H1 (cell line): ENCODE data around the gene HIGD2A. TPM values are rescaled to one million over a fixed set of nuclear protein-coding genes. Genes with fewer than 3 reads are reported as not detected.

Experiments used
- CTCF ChIA-PET: fragments of 300-600 bp; sonication (Branson Sonifier 250); formaldehyde crosslinking; loops from one replicate; lab custom pipeline; 2021; ENCODE audit not compliant: partially characterized antibody; lab: Charles Lee
- POLR2A ChIA-PET: fragments of 300-600 bp; sonication (Branson Sonifier 250); formaldehyde crosslinking; loops from one replicate; lab custom pipeline; 2021; ENCODE audit warnings: inconsistent platforms; ENCODE audit not compliant: partially characterized antibody; lab: Charles Lee
- DNase-seq, 2 experiments: peaks; one replicate each; pipeline versions ENCODE4 v3.0.0 to v3.0.0-alpha.2; 2010 to 2022; ENCODE audit warnings: low spot score in 2 of 2, low read depth in 1 of 2, mixed read lengths in 1 of 2
- FAIRE-seq: peaks from 2 replicates; lab custom pipeline; 2011; peaks lifted over from hg19 to GRCh38; lab: Jason Lieb, UNC
- H2AFZ ChIP-seq: 2 replicates; pipeline ENCODE4 v1.8.1; 2012; ENCODE audit warnings: low read length, inconsistent platforms
- H2AK5ac ChIP-seq: 2 replicates; pipeline ENCODE4 v1.6.1; 2013; ENCODE audit warnings: low read depth, low read length
- H2BK120ac ChIP-seq: replicated peaks from 2 replicates; pipeline ENCODE3; 2013; ENCODE audit warnings: low read depth, low read length, inconsistent platforms
- H2BK12ac ChIP-seq: 2 replicates; pipeline ENCODE4 v1.6.1; 2013; ENCODE audit warnings: low read depth, low read length
- H2BK15ac ChIP-seq: 2 replicates; pipeline ENCODE4 v1.6.1; 2013; ENCODE audit warnings: low read length
- H2BK20ac ChIP-seq: 2 replicates; pipeline ENCODE4 v1.6.1; 2013; ENCODE audit warnings: low read length
- H2BK5ac ChIP-seq: 2 replicates; pipeline ENCODE4 v1.6.1; 2013; ENCODE audit warnings: low read depth, low read length
- H3K14ac ChIP-seq: 2 replicates; pipeline ENCODE4 v1.6.1; 2013; ENCODE audit warnings: inconsistent platforms; ENCODE audit not compliant: insufficient read length
- H3K18ac ChIP-seq: 2 replicates; pipeline ENCODE4 v1.6.1; 2013; ENCODE audit warnings: low read length; ENCODE audit errors: extremely low read depth
- H3K23ac ChIP-seq: 2 replicates; pipeline ENCODE4 v1.6.1; 2013; ENCODE audit warnings: inconsistent platforms; ENCODE audit not compliant: insufficient read length
- H3K23me2 ChIP-seq: 2 replicates; pipeline ENCODE4 v1.6.1; 2013; ENCODE audit warnings: low read depth, low read length
- H3K27ac ChIP-seq: 2 replicates; pipeline ENCODE4 v1.6.1; 2011; ENCODE audit warnings: low read depth, low read length, inconsistent platforms
- H3K27me3 ChIP-seq, 4 experiments: replicated peaks in 1 of 4; 1 replicate in 1 of 4; 2 replicates in 3 of 4; pipeline versions ENCODE4 v1.6.1 to v1.8.1; 2011 to 2013; ENCODE audit warnings: low read length in 3 of 4, mild to moderate bottlenecking in 3 of 4, inconsistent platforms in 2 of 4, mixed read lengths in 2 of 4, moderate library complexity in 1 of 4; ENCODE audit not compliant: control insufficient read depth in 3 of 4, insufficient read depth in 3 of 4; ENCODE audit errors: extremely low read depth in 1 of 4
- H3K36me3 ChIP-seq, 4 experiments: 2 replicates each; pipeline versions ENCODE4 v1.6.1 to v1.8.1; 2011 to 2013; ENCODE audit warnings: mild to moderate bottlenecking in 4 of 4, low read length in 3 of 4, moderate library complexity in 2 of 4, control low read depth in 1 of 4, inconsistent platforms in 1 of 4; ENCODE audit not compliant: insufficient read depth in 4 of 4, control insufficient read depth in 2 of 4
- H3K4ac ChIP-seq: replicated peaks from 2 replicates; pipeline ENCODE3; 2013; ENCODE audit warnings: low read length, low read depth, mixed read lengths, inconsistent platforms; ENCODE audit not compliant: insufficient read length
- H3K4me1 ChIP-seq, 4 experiments: replicated peaks in 1 of 4; 1 replicate in 1 of 4; 2 replicates in 3 of 4; pipeline versions ENCODE4 v1.6.1 to v1.8.1; 2011 to 2013; ENCODE audit warnings: low read length in 3 of 4, inconsistent platforms in 2 of 4, mixed read lengths in 1 of 4; ENCODE audit not compliant: insufficient read depth in 4 of 4, control insufficient read depth in 3 of 4
- H3K4me2 ChIP-seq, 2 experiments: 2 replicates each; pipeline versions ENCODE4 v1.6.1 to v1.8.1; 2011 to 2013; ENCODE audit warnings: low read depth in 2 of 2, low read length in 2 of 2, control low read depth in 1 of 2, inconsistent platforms in 1 of 2, mild to moderate bottlenecking in 1 of 2; ENCODE audit not compliant: insufficient read depth in 1 of 2
- H3K4me3 ChIP-seq, 4 experiments: fragments of 200-600, 300-600 bp in 1 of 4; sonication (generic), shearing (Covaris generic), sonication (Bioruptor Twin) in 1 of 4; 2 replicates each; pipeline versions ENCODE4 v1.5.1 to v1.8.1; 2011 to 2016; ENCODE audit warnings: low read length in 4 of 4, low read depth in 3 of 4, control low read depth in 2 of 4, inconsistent platforms in 2 of 4, mild to moderate bottlenecking in 2 of 4, mixed read lengths in 1 of 4, moderate library complexity in 1 of 4; ENCODE audit not compliant: insufficient read depth in 2 of 4; ENCODE audit errors: extremely low read depth in 1 of 4
- H3K56ac ChIP-seq: replicated peaks from 2 replicates; pipeline ENCODE3; 2013; ENCODE audit warnings: low read depth, mild to moderate bottlenecking, mixed read lengths, low read length, inconsistent platforms; ENCODE audit not compliant: insufficient read length
- H3K79me1 ChIP-seq: 2 replicates; pipeline ENCODE4 v1.6.1; 2013; ENCODE audit warnings: low read depth, low read length, control low read depth
- H3K79me2 ChIP-seq, 2 experiments: 2 replicates each; pipeline versions ENCODE4 v1.6.1 to v1.8.1; 2012 to 2013; ENCODE audit warnings: low read length in 2 of 2, mild to moderate bottlenecking in 2 of 2, inconsistent platforms in 1 of 2; ENCODE audit not compliant: insufficient read depth in 2 of 2, control insufficient read depth in 1 of 2
- H3K9ac ChIP-seq, 4 experiments: replicated peaks in 1 of 4; 1 replicate in 1 of 4; 2 replicates in 3 of 4; pipeline versions ENCODE4 v1.6.1 to v1.8.1; 2011 to 2013; ENCODE audit warnings: low read depth in 3 of 4, low read length in 3 of 4, control low read depth in 2 of 4, mild to moderate bottlenecking in 2 of 4, moderate library complexity in 2 of 4, inconsistent platforms in 1 of 4; ENCODE audit errors: extremely low read depth in 1 of 4
- H3K9me3 ChIP-seq, 2 experiments: 2 replicates each; pipeline versions ENCODE4 v1.6.1 to v1.8.1; 2012 to 2013; ENCODE audit warnings: mild to moderate bottlenecking in 2 of 2, moderate library complexity in 2 of 2, control low read depth in 1 of 2, inconsistent platforms in 1 of 2, low read depth in 1 of 2, low read length in 1 of 2, mixed read lengths in 1 of 2; ENCODE audit not compliant: insufficient read depth in 2 of 2
- H4K20me1 ChIP-seq, 2 experiments: replicated peaks in 1 of 2; 2 replicates each; pipeline versions ENCODE3 to v1.8.1; 2011 to 2013; ENCODE audit warnings: inconsistent platforms in 2 of 2, low read length in 2 of 2, mild to moderate bottlenecking in 1 of 2; ENCODE audit not compliant: insufficient read depth in 2 of 2, control insufficient read depth in 1 of 2
- H4K5ac ChIP-seq: 2 replicates; pipeline ENCODE4 v1.6.1; 2013; ENCODE audit warnings: low read length, low read depth, mixed read lengths, inconsistent platforms; ENCODE audit not compliant: insufficient read length
- H4K8ac ChIP-seq: 2 replicates; pipeline ENCODE4 v1.8.0; 2013; ENCODE audit warnings: mild to moderate bottlenecking, moderate library complexity, low read length, inconsistent platforms; ENCODE audit not compliant: insufficient read depth; ENCODE audit errors: extremely low read depth
- H4K91ac ChIP-seq: replicated peaks from 2 replicates; pipeline ENCODE3; 2013; ENCODE audit warnings: low read length, mixed read lengths, inconsistent platforms; ENCODE audit not compliant: insufficient read length
- BCL11A ChIP-seq, 2 experiments: IDR thresholded peaks; one replicate each; pipeline ENCODE4 v1.6.1; 2011; ENCODE audit warnings: low read depth in 2 of 2, low read length in 2 of 2, mild to moderate bottlenecking in 2 of 2
- CBX5 ChIP-seq: fragments of 300-800, 300-1000 bp; sonication (generic); IDR thresholded peaks from 2 replicates; pipeline ENCODE4 v1.7.1; 2016; ENCODE audit warnings: antibody characterized with exemption, low read length, low read depth
- CBX8 ChIP-seq: fragments of 300-800, 300-1000 bp; sonication (generic); IDR thresholded peaks from 2 replicates; pipeline ENCODE4 v1.7.1; 2016; ENCODE audit warnings: low read depth, low read length, borderline replicate concordance
- GABPA ChIP-seq: IDR thresholded peaks from 2 replicates; pipeline ENCODE4 v1.6.1; 2011; ENCODE audit warnings: mild to moderate bottlenecking, low read length, moderate library complexity, borderline replicate concordance; ENCODE audit not compliant: insufficient read depth
- GTF2F1 ChIP-seq: IDR thresholded peaks from 2 replicates; pipeline ENCODE4 v1.6.1; 2012; ENCODE audit warnings: low read depth, low read length, improper control_type of control experiment, borderline replicate concordance
- PHF8 ChIP-seq: fragments of 200-600 bp; sonication (generic); conservative IDR thresholded peaks from 2 replicates; pipeline ENCODE4 v1.7.1; 2012; ENCODE audit warnings: low read depth, mild to moderate bottlenecking, inconsistent platforms, low read length, moderate library complexity
- RFX5 ChIP-seq: IDR thresholded peaks from 2 replicates; pipeline ENCODE4 v1.6.1; 2011; ENCODE audit warnings: low read depth, low read length, improper control_type of control experiment, borderline replicate concordance
- SP1 ChIP-seq: IDR thresholded peaks from 2 replicates; pipeline ENCODE4 v1.6.1; 2011; ENCODE audit warnings: low read depth, low read length
- SP4 ChIP-seq: IDR thresholded peaks from 2 replicates; pipeline ENCODE4 v1.6.1; 2012; ENCODE audit warnings: low read length, inconsistent platforms
- ZNF274 ChIP-seq: IDR thresholded peaks from 2 replicates; pipeline ENCODE4 v1.7.0; 2012; ENCODE audit warnings: low read length, borderline replicate concordance; ENCODE audit errors: extremely low read depth
- WGBS, 2 experiments: shearing (Covaris generic) in 1 of 2; methylation state at CpG; one replicate each; pipeline versions ENCODE4 v1.1.6 to v1.1.7; 2013 to 2015; ENCODE audit warnings: low lambda C conversion rate in 2 of 2, mixed read lengths in 2 of 2, inconsistent platforms in 1 of 2, low coverage in 1 of 2, missing lambda C conversion rate in 1 of 2; ENCODE audit not compliant: insufficient replicate concordance in 2 of 2, insufficient coverage in 1 of 2, insufficient read length in 1 of 2; ENCODE audit errors: extremely low coverage in 1 of 2, missing lambda C conversion rate in 1 of 2; 5-methylcytosine and 5-hydroxymethylcytosine counted together
- polyA plus RNA-seq, 7 experiments: library from polyadenylated mRNA; depleted of rRNA in 3 of 7; stranded (reverse) in 5 of 7; unstranded in 2 of 7; fragments of >200 nt in 5 of 7; fragments of 200-250 nt in 2 of 7; gene quantifications; 1 replicate in 5 of 7; 2 replicates in 1 of 7; 4 replicates in 1 of 7; pipeline versions ENCODE4 v1.2.1 to v1.2.3, GENCODE V29; 2011 to 2013; ENCODE audit warnings: missing spikeins in 2 of 7, mixed read lengths in 2 of 7
- total RNA-seq: library from RNA; stranded (reverse); fragmentation: NEBNext Ultra II Directional; extraction: Animal tissue kit (Norgen Biotek cat#: 25700); gene quantifications from 2 replicates; pipeline ENCODE4 v1.2.1, GENCODE V29; 2021
- TF ChIP-seq, protein P1 (sequence below): IDR thresholded peaks from 2 replicates; pipeline ENCODE4 v1.6.1; 2012; ENCODE audit warnings: low read length, inconsistent platforms

The HIGD2A gene
- total and polyA plus RNA-seq, 2 of the 8 experiments (the other 6 are each of a cell fraction or from before 2014, with no cell fraction given): 95.5 to 264 TPM

DNA sequence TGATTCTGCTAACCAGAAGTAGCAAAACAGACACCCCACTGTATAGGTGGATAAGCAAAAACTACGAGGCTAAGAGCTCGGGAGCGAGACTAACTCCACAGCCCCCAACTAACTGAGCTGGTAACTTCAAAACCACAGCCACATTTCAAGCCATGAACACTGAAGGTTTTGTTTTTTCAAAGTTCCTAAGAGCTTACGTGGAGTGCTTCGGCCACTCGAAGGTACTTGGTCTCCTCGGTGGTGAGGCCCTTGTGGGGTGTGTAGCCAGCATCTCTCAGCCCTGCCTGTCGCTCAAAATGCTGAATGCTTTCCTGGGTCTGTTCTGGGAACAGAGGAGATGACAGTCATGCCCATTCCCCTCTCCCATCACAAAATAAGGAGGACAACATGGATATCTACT, 38.1 kb upstream of the HIGD2A start:
- DNase-seq (no peak), FAIRE-seq (no peak)
- H2BK5ac ChIP-seq: no peak overlapping the region
- 96% methylated on average over 8 of the region's 8 CpGs; no CpG with 5 or more reads in 1 of the 2 experiments for WGBS, 2 experiments
- no peak overlapping the region for H3K9ac ChIP-seq
- CTCF ChIA-PET: no interaction called here
- no peak overlapping the region for H2AFZ ChIP-seq
- H2AK5ac ChIP-seq: no peak overlapping the region
- H4K5ac ChIP-seq: no peak overlapping the region
- POLR2A ChIA-PET: interaction anchor here (1.3 kb wide), 1 partner anchor 11 kb away, joined by 5 read pairs; the partner anchor contains the start of gene KIAA1191
- H3K14ac ChIP-seq: no peak overlapping the region
- H3K79me2 ChIP-seq: peaks cover 4 to 34% of the 10 kb centered on the region in 2 experiments
- H4K20me1 ChIP-seq: peaks cover 7 to 19% of the 10 kb centered on the region in 2 experiments
- H3K9me3 ChIP-seq: no peaks in the 10 kb centered on the region
- no peak overlapping the region for H4K91ac ChIP-seq
- no peak overlapping the region for H2BK120ac ChIP-seq
- no peak overlapping the region for H2BK20ac ChIP-seq
- H3K4me1 ChIP-seq: no peaks in the 10 kb centered on the region
- TF ChIP-seq SP4: no peak
- TF ChIP-seq CBX8: no peak
- TF ChIP-seq SP1: no peak
- TF ChIP-seq RFX5: no peak
- no peak for TF ChIP-seq GTF2F1
- TF ChIP-seq GABPA: no peak
- TF ChIP-seq PHF8: no peak
- no peak for TF ChIP-seq BCL11A (IDR thresholded peaks at IDR 0.05; ENCODE audit: low read depth in 2 of 2, low read length in 2 of 2)
- TF ChIP-seq, protein P1, sequence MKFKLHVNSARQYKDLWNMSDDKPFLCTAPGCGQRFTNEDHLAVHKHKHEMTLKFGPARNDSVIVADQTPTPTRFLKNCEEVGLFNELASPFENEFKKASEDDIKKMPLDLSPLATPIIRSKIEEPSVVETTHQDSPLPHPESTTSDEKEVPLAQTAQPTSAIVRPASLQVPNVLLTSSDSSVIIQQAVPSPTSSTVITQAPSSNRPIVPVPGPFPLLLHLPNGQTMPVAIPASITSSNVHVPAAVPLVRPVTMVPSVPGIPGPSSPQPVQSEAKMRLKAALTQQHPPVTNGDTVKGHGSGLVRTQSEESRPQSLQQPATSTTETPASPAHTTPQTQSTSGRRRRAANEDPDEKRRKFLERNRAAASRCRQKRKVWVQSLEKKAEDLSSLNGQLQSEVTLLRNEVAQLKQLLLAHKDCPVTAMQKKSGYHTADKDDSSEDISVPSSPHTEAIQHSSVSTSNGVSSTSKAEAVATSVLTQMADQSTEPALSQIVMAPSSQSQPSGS: no peak
- no peak for TF ChIP-seq CBX5
- no peak for TF ChIP-seq ZNF274
- TF ChIP-seq, all 59 proteins: peak for 0
- Histone ChIP-seq H3K4me3 (no peak overlapping the region), H3K36me3 (peaks cover 30 to 90% (median 68%) of the 10 kb centered on the region in 4 experiments), H3K23me2 (no peaks in the 10 kb centered on the region), H3K4ac (no peak overlapping the region), H3K27ac (no peak overlapping the region), H3K23ac (no peak overlapping the region), H4K8ac (no peak overlapping the region), H3K4me2 (no peak overlapping the region), H3K56ac (no peak overlapping the region), H3K27me3 (no peaks in the 10 kb centered on the region), H3K79me1 (peaks cover 13% of the 10 kb centered on the region), H2BK15ac (no peak overlapping the region), H2BK12ac (no peak overlapping the region), H3K18ac (no peak overlapping the region)
